GM12891 (cell line): ENCODE measurements around the gene ABCB8.
"Not testable (repeated sequence)": the region's sequence is repeated elsewhere in the genome, so short reads cannot be mapped to it uniquely, and the experiment has no call there.

Experiments used
- DNase-seq: peaks from one replicate; pipeline ENCODE4 v3.0.0; 2011; ENCODE audit warnings: low spot score; ENCODE audit not compliant: insufficient read length
- FAIRE-seq: peaks from 2 replicates; lab custom pipeline; 2011; peaks lifted over from hg19 to GRCh38; lab: Jason Lieb, UNC
- PAX5 ChIP-seq: IDR thresholded peaks from 2 replicates; pipeline ENCODE4 v1.6.1; 2011; ENCODE audit warnings: low read length, moderate library complexity, mild to moderate bottlenecking; ENCODE audit not compliant: insufficient read depth, severe bottlenecking
- POLR2A ChIP-seq: IDR thresholded peaks from 2 replicates; pipeline ENCODE4 v1.6.1; 2011; ENCODE audit warnings: low read depth, low read length, control low read depth
- POLR2AphosphoS5 ChIP-seq: IDR thresholded peaks from 2 replicates; pipeline ENCODE4 v1.6.1; 2011; ENCODE audit warnings: low read depth, low read length, control low read depth
- POU2F2 ChIP-seq: IDR thresholded peaks from 2 replicates; pipeline ENCODE4 v1.6.1; 2011; ENCODE audit warnings: low read depth, mild to moderate bottlenecking, control low read depth, low read length, moderate library complexity
- SPI1 ChIP-seq: IDR thresholded peaks from 2 replicates; pipeline ENCODE4 v1.6.1; 2011; ENCODE audit warnings: low read depth, low read length, control low read depth
- TAF1 ChIP-seq: IDR thresholded peaks from 2 replicates; pipeline ENCODE4 v1.6.1; 2011; ENCODE audit warnings: low read depth, low read length, control low read depth

The ABCB8 gene

GRCh38 chr7:151040616-151041375, 12.5 kb downstream of the ABCB8 start:
- no peak for FAIRE-seq
- DNase-seq = no peak
- TF ChIP-seq PAX5 (no peak), POU2F2 (no peak), TAF1 (no peak), SPI1 (no peak), POLR2AphosphoS5 (no peak), POLR2A (no peak)

DNA sequence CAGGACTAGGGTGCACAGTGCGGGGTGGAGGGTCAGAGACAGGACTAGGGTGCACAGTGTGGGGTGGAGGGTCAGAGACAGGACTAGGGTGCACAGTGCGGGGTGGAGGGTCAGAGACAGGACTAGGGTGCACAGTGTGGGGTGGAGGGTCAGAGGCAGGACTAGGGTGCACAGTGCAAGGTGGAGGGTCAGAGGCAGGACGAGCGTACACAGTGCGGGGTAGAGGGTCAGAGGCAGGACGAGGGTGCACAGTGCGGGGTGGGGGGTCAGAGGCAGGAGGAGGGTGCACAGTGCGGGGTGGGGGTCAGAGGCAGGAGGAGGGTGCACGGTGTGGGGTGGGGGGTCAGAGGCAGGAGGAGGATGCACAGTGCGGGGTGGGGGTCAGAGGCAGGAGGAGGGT, 15.2 kb downstream of the ABCB8 start:
- FAIRE-seq, DNase-seq: not testable (repeated sequence)

- DNase-seq (no peak), FAIRE-seq (no peak)
- TF ChIP-seq POLR2A = no peak
Measured at GRCh38 chr7:151043959-151044358, 15.7 kb downstream of the ABCB8 start.

GRCh38 chr7:151045262-151045661, 17.0 kb downstream of the ABCB8 start:
- DNase-seq (no peak), FAIRE-seq (no peak)
- TF ChIP-seq TAF1 = no peak
- TF ChIP-seq POU2F2 = no peak
- TF ChIP-seq POLR2A = no peak
- TF ChIP-seq SPI1 = no peak
- no peak for TF ChIP-seq POLR2AphosphoS5
- TF ChIP-seq PAX5 = no peak

DNA sequence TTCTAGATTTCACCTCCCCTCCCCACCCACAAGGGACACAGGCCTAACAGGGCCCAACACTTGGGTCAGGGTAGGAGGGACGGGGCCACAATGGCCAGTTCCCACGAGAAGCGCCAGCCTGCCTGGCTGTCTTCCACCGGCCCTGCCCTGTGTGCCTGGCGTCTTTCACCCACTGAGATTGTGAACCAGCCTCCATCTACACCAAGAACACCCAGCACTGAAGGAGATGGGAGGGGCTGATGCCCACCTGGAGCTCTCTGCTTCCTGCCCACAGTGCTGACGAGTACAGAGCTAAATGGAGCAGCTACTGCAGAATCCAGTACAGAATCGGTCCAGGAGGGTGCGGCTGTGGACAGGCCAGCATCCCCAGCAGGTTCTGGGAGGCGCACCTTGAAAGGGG, 17.7 kb downstream of the ABCB8 start:
- FAIRE-seq = no peak
- no peak for TF ChIP-seq POLR2A
- TF ChIP-seq TAF1 = no peak
- DNase-seq = no peak

DNA sequence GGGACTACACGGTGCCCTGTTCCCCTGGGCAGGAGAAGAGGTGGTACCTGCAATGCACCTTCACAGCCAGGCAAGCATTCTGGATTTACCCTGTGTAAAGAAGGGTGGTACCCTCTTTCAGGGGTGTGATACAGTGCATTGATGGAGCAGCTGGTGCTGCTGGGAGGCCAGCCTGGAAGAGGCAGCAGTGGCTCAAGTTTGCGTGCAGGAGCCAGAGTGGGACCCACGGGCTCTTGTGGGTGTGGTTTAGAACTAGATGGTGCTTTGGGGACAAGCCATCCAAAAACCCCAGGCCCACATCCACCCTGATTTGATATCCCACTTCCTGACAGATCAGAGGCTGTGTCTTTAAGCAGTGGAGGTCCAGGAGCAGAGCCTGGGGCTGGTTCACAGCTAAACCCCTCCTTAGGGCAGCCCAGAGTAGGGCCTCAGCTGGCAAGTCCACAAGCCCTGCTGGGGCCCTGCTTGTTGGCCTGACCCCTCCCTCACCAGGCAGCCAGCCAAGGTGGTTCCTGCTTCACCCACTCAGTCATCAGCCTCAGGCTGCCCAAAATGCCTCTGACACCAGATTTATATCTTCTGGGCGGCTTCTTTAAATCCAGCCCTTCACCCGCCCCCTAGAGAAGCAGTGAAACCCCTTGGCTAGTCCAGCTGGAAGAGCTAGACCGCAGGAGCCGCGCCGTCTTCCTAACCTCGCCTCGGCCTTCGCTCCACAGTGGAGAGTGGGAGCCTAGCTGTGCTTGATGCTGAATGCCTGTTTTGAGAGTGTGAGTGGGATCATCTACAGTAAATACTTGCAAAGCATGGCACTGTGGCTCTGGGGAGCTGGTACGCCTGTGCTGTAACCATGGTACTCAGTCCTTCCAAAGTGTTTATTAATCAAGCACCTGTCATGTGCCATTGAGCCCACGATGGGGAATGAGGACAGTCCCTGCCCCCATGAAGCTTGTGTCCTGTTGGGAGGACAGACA, 18.6 kb downstream of the ABCB8 start:
- DNase-seq (no peak), FAIRE-seq (no peak)
- no peak for TF ChIP-seq POLR2A
- no peak for TF ChIP-seq SPI1
- no peak for TF ChIP-seq TAF1
- no peak for TF ChIP-seq PAX5
- no peak for TF ChIP-seq POU2F2
- no peak for TF ChIP-seq POLR2AphosphoS5

GRCh38 chr7:151047976-151048815, 19.9 kb downstream of the ABCB8 start, which contains the start of gene ASIC3:
ASIC3 (plus strand) TSS chr7:151048531; CDS start chr7:151048886, 355 bp downstream.
- no peak for DNase-seq
- FAIRE-seq = no peak
- TF ChIP-seq POLR2A (no peak), SPI1 (no peak), TAF1 (no peak), POU2F2 (no peak), PAX5 (no peak), POLR2AphosphoS5 (no peak)

GRCh38 chr7:151048911-151049463, 20.7 kb downstream of the ABCB8 start:
- no peak for FAIRE-seq
- no peak for DNase-seq
- no peak for TF ChIP-seq TAF1
- TF ChIP-seq POU2F2 = no peak
- no peak for TF ChIP-seq PAX5

- TF ChIP-seq SPI1 (no peak), POLR2AphosphoS5 (no peak), PAX5 (no peak), POLR2A (no peak), TAF1 (no peak), POU2F2 (no peak)
- DNase-seq (no peak), FAIRE-seq (no peak)
Measured at GRCh38 chr7:151051108-151051507, 22.9 kb downstream of the ABCB8 start.

DNA sequence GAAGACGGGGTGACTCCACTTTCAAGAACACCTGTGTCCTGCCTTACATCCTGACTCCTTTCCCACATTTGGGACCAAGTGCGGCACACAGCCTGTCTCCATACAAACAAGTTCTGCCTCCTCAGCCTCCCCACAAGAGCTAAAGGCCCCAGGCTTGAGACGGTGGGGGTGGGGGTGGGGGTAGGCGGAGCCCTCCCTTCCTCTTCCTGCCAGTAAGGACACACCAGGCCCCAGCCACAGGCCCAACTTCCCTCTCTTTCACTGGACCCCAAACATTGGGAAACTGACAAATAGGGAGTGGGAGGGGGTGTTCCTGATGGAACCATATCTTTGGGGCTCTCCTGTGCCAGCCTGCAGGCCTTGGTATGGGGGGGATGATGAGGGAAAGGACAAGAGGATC, 24.8 kb downstream of the ABCB8 start:
- TF ChIP-seq SPI1 = no peak
- no peak for TF ChIP-seq TAF1
- no peak for TF ChIP-seq POU2F2
- TF ChIP-seq POLR2AphosphoS5 = no peak
- TF ChIP-seq PAX5 = no peak
- no peak for TF ChIP-seq POLR2A
- DNase-seq (no peak), FAIRE-seq (no peak)

GRCh38 chr7:151053751-151054150, 25.5 kb downstream of the ABCB8 start:
- no peak for DNase-seq
- TF ChIP-seq TAF1 (no peak), POLR2AphosphoS5 (no peak), PAX5 (no peak), SPI1 (no peak)
- no peak for FAIRE-seq
